PFSK-1 (cell line): ENCODE measurements around the gene CACNG7.

Experiments used
- POLR2AphosphoS5 ChIP-seq: IDR thresholded peaks from 2 replicates; pipeline ENCODE4 v1.6.1; 2012; ENCODE audit warnings: low read depth, mild to moderate bottlenecking, control low read depth, low read length, moderate library complexity
- REST ChIP-seq, 2 experiments: IDR thresholded peaks; 2 replicates each; pipeline versions ENCODE4 v1.6.1 to v1.8.0; 2011 to 2012; ENCODE audit warnings: low read depth in 2 of 2, low read length in 2 of 2, control low read depth in 1 of 2, inconsistent platforms in 1 of 2, mild to moderate bottlenecking in 1 of 2, moderate library complexity in 1 of 2; ENCODE audit not compliant: insufficient read depth in 1 of 2

GRCh38 chr19:53945441-53945840, 36.4 kb downstream of the CACNG7 start:
- TF ChIP-seq POLR2AphosphoS5 (no peak), REST (IDR thresholded peaks at IDR 0.05; ENCODE audit: insufficient read depth in 1 of 2, low read depth in 2 of 2, low read length in 2 of 2) (no peak)
